ENCODE measurements around the gene RAD51B. TPM values are rescaled to one million over a fixed set of nuclear protein-coding genes. Genes with fewer than 3 reads are reported as not detected.
A peak's percentile ranks its signal among the peaks of the same experiment; 100 is the strongest.

RAD51B gene
- total and polyA plus RNA-seq, 8 donors: 1.8 to 30.7 (median 15.3) TPM

DNA sequence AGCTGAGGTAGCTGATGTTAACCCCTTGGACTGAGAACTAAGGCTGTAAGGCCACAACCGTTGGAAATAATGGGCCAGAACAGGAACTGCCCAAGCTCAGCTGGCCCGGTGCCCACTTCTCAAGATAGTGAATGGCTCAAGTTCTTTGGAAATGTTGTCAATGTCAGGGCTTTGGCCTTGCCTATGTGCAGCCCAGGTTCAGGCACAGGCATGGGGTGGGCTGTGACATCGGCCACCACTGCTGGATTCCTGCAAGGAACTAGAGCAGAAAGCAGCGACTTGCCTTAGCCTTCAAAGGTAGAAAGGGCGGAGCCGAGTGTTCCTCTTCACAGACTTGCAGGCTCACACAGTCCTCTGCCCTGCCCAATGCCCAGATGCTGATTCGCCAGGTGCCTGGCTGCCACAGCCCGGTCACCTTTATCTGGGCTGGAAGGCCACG, 682.1 kb downstream of the RAD51B start:
- H3K27ac ChIP-seq: peak overlapping the region in 1 of 5 donors; percentile 8
- no peaks in the 10 kb centered on the region for H3K27me3 ChIP-seq
- H3K36me3 ChIP-seq: no peaks in the 10 kb centered on the region
- H3K4me1 ChIP-seq: peaks cover 21 to 36% (median 29%) of the 10 kb centered on the region in 4 donors
- intact Hi-C loops (cut with DNase I; ENCODE audit: low total_unique reads): no loop called here
- DNase-seq: peak; percentile 55 to 74
- H3K4me3 ChIP-seq: no peak overlapping the region
- WGBS, 5 donors: 43 to 78% (median 52%) methylated on average over 9 of the region's 9 CpGs
- H3K9me3 ChIP-seq: no peaks in the 10 kb centered on the region
- TF ChIP-seq POLR2AphosphoS5 (IDR thresholded peaks at IDR 0.05): no peak
- TF ChIP-seq EP300 (IDR thresholded peaks at IDR 0.05): no peak
- TF ChIP-seq POLR2A (IDR thresholded peaks at IDR 0.05): no peak
- TF ChIP-seq CTCF (IDR thresholded peaks at IDR 0.05): no peak

DNA sequence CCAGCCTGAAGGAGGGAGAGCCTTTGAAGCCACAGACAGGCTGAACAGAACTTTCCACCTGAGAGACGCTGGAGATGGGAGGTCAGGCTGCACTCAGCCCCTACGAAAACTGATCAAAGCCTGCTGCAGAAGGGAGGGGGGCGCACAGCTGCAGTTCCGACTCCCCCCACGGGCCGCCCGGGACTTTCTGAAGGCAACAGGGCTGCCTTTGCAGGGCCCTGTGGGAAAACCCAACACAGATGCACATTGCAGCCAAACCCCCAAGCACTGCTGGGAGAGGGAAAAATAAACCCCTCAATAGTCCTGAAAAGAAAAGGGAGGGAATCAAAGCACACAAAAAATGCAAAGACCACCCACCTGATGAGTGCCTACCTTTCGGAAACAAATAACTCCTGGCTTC, 682.7 kb downstream of the RAD51B start:
- no peak for TF ChIP-seq POLR2AphosphoS5 (IDR thresholded peaks at IDR 0.05)
- no peak for TF ChIP-seq POLR2A (IDR thresholded peaks at IDR 0.05)
- TF ChIP-seq CTCF (IDR thresholded peaks at IDR 0.05): no peak
- TF ChIP-seq EP300 (IDR thresholded peaks at IDR 0.05): no peak
- WGBS, 5 donors: 88 to 95% (median 88%) methylated on average over 8 of the region's 8 CpGs
- no peak overlapping the region for H3K27ac ChIP-seq
- no peak overlapping the region for H3K4me3 ChIP-seq
- H3K36me3 ChIP-seq: no peaks in the 10 kb centered on the region
- DNase-seq: no peak
- H3K4me1 ChIP-seq: peaks cover 26 to 42% (median 35%) of the 10 kb centered on the region in 4 donors
- intact Hi-C loops (cut with DNase I; ENCODE audit: low total_unique reads): no loop called here
- H3K9me3 ChIP-seq: no peaks in the 10 kb centered on the region
- no peaks in the 10 kb centered on the region for H3K27me3 ChIP-seq

- 91 to 95% (median 95%) methylated on average over 7 of the region's 7 CpGs for WGBS, 5 donors
Measured at GRCh38 chr14:68503186-68503825, 683.7 kb downstream of the RAD51B start.

GRCh38 chr14:68504861-68505260, 685.3 kb downstream of the RAD51B start:
- peak overlapping the region in 2 of 5 donors; percentile 82 to 86 for H3K27ac ChIP-seq
- 82 to 97% (median 91%) methylated on average over 8 of the region's 8 CpGs for WGBS, 5 donors
- H3K27me3 ChIP-seq: no peaks in the 10 kb centered on the region
- peaks cover 39 to 68% (median 55%) of the 10 kb centered on the region in 4 donors for H3K4me1 ChIP-seq
- H3K36me3 ChIP-seq: no peaks in the 10 kb centered on the region
- H3K9me3 ChIP-seq: no peaks in the 10 kb centered on the region
- TF ChIP-seq POLR2AphosphoS5 (IDR thresholded peaks at IDR 0.05) (no peak), EP300 (IDR thresholded peaks at IDR 0.05) (no peak), POLR2A (IDR thresholded peaks at IDR 0.05) (no peak), CTCF (IDR thresholded peaks at IDR 0.05) (no peak)
- H3K4me3 ChIP-seq: no peak overlapping the region
- intact Hi-C loops (cut with DNase I; ENCODE audit: low total_unique reads): no loop called here
- no peak for DNase-seq

More at GRCh38 chr14:68503186-68503825, 683.7 kb downstream of the RAD51B start:
- Histone ChIP-seq H3K36me3 (no peaks in the 10 kb centered on the region), H3K27me3 (no peaks in the 10 kb centered on the region), H3K27ac (no peak overlapping the region), H3K9me3 (no peaks in the 10 kb centered on the region), H3K4me1 (peaks cover 33 to 53% (median 44%) of the 10 kb centered on the region in 4 donors), H3K4me3 (no peak overlapping the region)
- TF ChIP-seq EP300 (IDR thresholded peaks at IDR 0.05) (no peak), CTCF (IDR thresholded peaks at IDR 0.05) (no peak), POLR2AphosphoS5 (IDR thresholded peaks at IDR 0.05) (no peak), POLR2A (IDR thresholded peaks at IDR 0.05) (no peak)
- no peak for DNase-seq
- intact Hi-C loops (cut with DNase I; ENCODE audit: low total_unique reads): no loop called here
